Ovary (tissue), 3 donors: ENCODE measurements around the gene HERPUD2.

Source experiments
- EP300 ChIP-seq: sonication (generic); formaldehyde crosslinking; IDR thresholded peaks from one replicate; pipeline ENCODE4 v1.6.1; 2017; ENCODE audit warnings: antibody characterized with exemption
- POLR2A ChIP-seq: fragments of 450-650 bp; IDR thresholded peaks from one replicate; pipeline ENCODE4 v1.6.1; 2017; ENCODE audit warnings: antibody characterized with exemption, mild to moderate bottlenecking, moderate library complexity
- TF ChIP-seq, protein P1 (sequence below), 3 donors: fragments of 450-650 bp in 2 of 3; fragments of 200-600 bp in 1 of 3; IDR thresholded peaks; one replicate each; pipeline versions ENCODE4 v1.5.1 to v1.8.0; 2016 to 2022; ENCODE audit warnings: antibody characterized with exemption in 3 of 3, mild to moderate bottlenecking in 1 of 3
- donor health status: DM: no; HTN: no; CAD: no.

DNA sequence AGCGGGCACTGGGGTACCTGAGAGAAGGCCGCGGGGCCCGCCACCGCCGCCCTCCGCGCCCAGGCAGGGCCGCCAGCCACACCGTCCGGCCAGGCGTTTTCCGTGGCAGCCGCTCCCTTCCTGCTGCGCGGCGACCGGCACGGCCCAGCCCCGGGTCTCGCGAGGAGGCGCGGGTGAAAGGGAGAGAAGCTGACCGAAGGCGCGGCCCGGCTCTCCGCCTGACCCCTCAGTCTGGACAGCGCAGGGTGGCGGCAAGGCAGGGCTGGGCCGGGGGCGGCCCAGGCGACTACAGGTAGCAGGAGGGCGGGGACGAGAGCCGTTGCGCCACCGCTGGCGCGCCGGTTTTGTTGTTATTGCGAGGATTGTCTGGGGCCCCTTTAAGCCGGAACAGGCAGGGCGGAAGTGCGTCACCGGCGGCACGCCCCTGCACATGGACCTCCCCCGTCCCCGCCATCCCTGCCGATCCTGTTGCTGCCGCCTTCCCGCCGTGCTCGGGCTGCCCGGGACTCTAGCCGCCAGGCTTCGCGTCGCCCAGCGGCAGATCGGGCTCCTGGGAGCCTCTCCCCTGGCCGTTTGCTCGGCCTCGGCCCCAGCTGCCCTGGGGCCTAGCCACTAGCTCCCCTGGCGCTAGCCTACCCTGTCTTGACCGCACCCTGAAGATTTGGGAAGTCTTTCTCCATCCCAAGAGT is at the start of gene HERPUD2:
- TF ChIP-seq, protein P1, sequence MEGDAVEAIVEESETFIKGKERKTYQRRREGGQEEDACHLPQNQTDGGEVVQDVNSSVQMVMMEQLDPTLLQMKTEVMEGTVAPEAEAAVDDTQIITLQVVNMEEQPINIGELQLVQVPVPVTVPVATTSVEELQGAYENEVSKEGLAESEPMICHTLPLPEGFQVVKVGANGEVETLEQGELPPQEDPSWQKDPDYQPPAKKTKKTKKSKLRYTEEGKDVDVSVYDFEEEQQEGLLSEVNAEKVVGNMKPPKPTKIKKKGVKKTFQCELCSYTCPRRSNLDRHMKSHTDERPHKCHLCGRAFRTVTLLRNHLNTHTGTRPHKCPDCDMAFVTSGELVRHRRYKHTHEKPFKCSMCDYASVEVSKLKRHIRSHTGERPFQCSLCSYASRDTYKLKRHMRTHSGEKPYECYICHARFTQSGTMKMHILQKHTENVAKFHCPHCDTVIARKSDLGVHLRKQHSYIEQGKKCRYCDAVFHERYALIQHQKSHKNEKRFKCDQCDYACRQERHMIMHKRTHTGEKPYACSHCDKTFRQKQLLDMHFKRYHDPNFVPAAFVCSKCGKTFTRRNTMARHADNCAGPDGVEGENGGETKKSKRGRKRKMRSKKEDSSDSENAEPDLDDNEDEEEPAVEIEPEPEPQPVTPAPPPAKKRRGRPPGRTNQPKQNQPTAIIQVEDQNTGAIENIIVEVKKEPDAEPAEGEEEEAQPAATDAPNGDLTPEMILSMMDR (IDR thresholded peaks at IDR 0.05) = peak in 1 of 3 donors; percentile 24
- TF ChIP-seq POLR2A = peak; percentile 81
- TF ChIP-seq EP300 = peak; percentile 38
